Measurements from ENCODE around the gene EDEM3.
"Not testable (repeated sequence)": the region's sequence is repeated elsewhere in the genome, so short reads cannot be mapped to it uniquely, and the experiment has no call there.

The EDEM3 gene

DNA sequence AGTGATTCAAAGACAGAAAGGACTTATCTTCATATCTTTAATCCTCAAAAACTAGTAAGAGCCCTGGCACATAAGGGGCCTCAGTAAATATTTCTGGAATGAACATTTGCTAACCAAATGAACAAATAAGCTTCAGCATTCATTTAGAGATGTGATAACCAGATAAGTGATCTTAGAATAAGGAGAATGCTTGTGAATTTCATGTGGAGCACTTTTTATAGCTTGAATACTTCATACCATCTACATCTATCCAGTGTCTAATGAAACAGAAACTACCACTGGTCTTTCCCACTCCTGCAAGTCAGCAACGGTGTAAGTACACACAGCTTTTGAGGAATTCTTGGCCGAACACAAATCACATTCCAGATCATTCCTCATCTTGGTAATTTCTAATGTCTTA is 38.5 kb downstream of the EDEM3 start:
- no peak for DNase-seq

DNA sequence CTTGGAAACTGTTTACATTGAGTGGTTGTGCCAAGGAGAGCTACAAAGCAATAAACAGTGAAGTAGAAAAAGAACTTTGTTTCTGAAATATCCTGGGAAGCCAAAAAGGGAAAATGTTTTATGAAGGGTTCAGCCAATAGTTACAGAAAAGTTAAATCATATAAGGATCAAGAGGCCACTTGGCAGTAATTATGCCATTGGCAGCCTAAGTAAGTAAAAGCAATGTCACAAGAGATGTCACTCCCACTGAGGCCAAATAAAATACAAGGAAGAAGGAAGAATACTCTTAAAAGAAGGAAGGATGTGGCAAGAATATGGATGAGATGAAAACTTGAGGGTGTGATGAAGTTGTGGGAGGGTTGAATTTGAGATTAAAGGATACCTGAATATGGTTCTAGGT is 45.2 kb downstream of the EDEM3 start:
- DNase-seq, result no peak

DNA sequence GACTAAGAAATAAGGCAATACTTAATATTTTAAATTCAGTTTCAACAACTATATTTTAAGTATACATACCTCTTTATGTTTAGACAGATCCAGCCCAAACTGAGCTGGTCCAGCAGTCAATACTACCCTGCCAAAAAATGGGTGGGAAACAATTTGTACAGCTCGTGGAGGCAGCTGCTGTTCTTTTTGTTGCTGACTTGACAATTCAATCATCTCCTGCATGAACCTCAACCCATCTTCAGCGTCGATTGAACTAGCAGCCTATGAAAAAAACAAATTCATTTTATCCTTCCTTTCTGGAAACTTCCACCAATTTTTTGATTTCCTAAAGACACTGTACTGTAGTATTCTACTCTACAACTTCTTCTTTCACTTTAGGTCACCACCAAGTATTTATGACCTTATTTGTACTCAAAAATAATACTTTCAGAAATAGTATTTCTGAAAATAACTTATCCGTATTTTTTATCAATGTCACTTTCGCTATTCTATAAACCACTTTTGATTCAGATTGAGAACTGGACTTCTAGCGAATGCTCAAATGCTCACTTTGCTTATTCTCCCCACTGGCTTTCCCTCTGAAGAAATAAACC is 46.5 kb downstream of the EDEM3 start:
- DNase-seq, result no peak

DNA sequence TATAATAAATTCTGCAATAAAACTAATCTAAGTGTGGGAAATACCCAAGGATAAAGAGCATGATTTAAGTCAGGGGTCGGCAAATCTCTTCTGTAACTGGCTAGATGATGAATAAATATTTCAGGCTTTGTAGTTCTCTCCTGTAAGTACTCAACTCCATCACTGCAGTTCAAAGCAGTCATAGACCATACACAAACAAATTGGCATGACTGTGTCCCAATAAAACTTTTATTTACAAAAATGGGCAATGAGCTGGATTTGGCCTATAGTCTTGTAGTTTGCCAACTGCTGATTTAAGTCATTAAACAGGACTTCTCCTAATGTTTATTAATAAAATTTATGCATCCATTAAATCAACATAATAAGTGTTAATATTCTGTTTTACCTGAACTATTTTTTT is 49.4 kb downstream of the EDEM3 start:
- no peak for DNase-seq

DNA sequence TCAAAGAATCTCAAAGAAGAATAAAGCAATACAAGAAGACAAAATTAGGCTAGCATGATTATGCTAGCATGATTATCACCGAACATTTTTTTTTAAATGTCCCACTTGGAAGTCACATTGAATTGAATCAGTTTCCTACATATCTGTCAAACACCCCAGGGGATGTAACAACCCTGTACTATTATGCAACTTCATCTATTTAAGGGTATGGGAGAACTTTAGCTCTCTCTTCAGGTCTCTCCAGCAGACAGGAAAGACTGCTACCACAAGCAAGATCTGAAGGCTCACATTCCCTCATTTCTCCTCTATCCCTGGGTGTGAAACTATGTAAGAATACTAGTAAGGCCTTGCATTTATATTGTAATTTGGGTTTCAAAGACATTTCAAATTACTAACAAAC is 52.8 kb downstream of the EDEM3 start:
- DNase-seq, result no peak

DNA sequence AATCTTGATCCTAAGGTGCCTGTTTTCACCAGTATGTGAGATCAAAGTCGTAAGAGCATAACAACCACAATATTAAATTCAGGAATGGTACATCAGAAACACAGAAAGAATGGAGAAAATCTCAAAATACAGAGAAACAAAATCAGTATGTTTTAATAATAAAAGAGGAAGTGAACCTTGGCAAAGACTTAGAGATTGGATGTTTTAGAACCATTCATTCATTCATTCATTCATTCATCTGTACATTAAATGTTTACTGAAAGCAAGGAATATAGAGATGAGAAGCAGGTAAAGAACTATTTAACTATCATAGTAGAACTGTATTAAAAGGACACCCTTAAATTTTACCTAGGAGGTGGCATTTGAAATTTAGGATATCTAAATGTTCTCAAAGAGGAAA is 55.7 kb downstream of the EDEM3 start:
- no peak for DNase-seq

DNA sequence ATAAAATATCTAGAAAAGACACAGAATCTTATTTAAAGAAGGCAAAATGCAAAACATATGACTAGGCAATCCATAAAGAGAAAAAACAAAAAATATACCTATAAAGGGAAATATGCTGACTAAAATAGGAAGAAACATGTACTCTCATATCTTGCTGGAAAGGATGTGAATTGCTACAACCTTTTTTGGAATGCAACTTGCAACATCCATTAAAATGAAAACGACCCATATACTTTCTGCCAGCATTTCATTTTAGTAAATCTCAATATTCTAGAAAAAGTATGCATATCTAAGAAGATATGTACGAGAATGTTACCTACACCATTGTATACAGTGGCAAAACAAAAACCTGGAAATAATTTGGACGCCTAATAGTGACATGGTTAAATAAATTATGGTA is 56.6 kb downstream of the EDEM3 start:
- no peak for DNase-seq

DNA sequence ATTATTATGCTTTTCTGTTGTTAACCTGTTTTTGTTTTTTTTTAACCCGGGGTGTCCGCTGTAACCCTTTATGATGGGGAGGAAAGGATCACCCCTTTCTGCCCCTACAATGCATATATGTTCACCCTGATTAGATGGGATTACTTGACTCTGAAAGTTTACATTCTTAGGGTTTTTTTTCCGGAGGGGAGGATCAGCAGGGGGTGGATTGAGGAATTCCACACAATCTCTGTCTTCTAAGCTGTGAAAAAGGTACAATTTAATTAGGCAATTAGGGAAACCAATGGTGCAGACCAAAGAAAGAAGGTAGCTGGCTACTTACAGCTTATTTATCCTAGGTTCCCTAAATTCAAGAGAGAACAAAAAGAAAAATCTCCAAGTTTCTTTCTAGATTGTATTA is 58.3 kb downstream of the EDEM3 start:
- no peak for DNase-seq

DNA sequence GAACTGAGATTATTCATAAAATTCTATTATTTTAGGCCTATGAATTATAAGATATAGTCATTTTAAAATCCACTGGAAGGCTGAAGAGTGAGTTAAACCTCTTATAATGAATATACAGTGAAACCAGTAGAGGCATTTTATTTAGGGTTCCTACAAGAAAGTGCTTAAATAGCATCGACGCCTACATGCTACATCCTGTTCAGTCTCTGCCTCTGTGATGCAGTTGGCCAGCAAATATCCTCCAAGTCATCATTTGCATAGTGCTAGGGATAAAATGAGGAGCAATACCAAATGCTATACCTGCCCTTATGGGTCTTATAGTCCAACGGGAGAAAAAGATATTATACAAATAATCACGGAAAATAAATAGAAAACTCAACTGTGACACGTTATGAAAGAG is 59.6 kb downstream of the EDEM3 start:
- no peak for DNase-seq

DNA sequence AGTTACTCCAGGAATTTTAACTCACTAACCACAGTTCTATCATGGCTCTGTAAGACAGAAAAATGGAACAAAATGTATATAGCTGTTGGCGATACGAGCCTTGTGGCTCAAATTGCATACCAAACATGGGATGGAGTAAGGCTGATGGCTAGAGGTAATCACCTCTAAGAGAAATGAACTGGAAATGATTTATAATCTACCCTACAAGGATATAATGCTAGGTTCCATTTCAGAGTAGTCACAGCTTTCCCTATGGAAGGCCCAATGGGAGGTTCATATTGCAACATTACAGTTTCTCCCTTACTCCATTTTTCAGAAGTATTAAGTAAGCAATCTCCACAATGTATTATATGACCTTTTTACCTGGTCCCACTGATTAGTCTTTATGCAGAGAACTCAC is 61.6 kb downstream of the EDEM3 start:
- no peak for DNase-seq

DNA sequence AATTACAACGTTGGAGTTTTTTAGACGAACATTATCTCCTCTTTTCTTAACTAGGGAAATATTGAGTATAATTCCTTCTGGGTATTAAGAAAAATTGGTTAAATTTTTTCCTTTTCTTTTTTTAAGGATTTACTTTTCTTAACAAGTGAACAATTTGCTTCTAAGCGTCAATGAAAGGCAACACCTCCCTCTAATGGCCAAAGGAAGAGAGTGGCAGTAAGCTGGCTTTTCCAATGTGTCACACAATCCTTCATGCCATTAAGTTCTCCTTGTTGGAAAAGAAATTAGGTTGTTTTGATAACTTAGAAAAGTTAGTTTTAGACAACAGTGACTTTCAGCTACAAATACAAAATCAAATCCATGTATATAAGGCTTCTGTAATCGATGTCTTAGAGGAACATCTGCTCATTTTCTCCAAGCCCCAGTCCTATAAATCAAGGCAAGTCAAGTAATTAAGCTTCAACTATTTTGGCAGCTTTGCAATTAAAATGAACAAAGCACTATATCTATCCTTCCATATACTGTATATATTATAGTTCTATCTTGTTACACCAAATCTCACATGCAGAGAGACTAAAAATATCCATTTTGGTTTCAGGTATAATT is 62.8 kb downstream of the EDEM3 start:
- peak; percentile 15 to 33 for DNase-seq

DNA sequence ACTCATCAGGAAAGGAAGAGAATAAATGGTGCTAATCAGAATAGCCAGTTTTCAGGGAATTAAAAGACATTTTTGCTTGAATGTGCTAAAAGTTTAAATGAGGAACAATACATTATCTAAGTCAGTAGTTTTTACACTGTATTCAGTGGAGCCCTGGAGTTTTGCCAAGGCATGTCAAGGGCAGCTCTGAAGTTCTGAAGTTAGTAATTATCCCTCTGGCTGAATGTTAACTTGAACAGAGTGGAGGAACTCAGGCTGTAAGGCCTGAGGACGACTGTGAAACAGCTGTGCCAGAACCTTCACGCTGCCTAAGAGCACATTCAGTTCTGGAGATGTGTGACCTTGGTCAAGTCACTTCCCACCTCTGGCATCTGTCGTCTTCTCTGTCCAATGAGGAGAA is 68.1 kb downstream of the EDEM3 start:
- DNase-seq, result no peak

DNA sequence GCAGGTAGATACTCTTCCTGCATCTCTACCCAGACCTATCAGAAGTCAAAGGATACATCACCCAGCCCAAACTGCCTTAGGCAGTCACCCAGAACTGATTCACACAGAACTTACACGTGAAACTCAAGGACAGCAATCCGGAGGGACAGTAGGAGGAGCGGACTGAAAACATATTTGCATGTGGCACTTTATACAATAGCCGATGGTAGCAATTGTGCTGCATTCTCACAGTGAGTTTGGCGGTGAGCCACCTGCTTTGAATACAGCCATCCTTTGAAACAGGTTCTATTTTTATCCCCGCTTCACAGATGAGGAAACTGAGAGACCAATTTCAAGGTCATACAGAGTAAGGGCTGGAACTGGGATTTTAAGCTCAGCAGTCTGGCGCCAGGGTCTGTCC is 69.5 kb downstream of the EDEM3 start:
- DNase-seq, result peak in 1 of 2 experiments; percentile 28

DNA sequence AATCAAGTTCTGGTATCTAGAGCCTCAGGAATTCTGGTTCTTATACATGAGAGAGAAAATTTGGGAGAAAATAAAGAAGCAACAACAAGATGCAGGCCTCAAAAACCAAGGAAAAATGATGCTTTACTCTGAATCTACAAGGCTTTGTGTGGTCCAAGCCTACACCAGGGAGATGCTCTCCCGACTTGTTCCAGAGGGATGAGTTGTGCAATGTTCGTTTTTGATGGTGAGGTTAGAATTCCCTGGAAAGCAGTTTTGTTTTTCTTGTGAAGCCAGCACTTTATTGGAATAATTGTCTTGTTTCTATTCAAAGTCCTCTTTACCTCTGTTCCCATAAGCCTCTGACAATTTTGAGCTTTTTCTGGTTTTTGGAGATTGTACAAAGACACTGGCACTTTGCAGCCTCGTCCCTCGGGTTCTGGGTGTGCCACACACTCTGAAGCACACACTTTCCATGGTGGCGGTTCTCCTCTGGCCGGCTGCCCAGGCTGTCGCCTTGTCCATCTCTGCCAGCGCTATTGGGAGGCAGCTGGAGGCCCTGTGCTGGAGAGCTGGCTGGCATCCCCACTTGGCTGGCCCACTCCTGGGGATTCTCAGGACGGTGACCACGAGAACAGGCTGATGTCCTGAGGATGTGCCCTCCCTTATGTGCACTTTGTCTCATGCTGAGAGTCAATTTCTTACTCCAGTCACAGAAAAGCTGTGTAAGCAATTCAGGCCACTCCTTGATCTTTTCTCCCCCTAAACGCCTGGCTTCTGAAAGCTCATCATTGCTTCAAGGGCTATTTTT is 70.2 kb downstream of the EDEM3 start:
- DNase-seq, result peak; percentile 39 to 69

DNA sequence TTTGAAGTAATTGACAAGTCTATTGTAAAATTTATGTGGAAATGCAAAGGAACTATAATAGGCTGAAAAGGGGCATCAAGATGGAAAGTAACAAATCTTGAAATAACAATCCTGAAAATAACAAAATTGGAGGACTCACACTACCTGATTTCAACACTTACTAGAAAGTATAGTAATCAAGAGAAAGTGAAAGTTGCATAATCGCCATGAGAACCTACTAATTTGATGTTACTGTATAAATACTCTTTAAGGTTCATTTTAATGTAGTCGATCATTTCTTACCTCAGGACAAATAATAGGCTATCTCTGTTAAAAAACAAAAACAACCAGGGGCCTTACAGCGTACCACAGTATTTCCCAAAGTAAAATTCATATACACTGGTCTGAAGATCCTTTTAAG is 71.7 kb downstream of the EDEM3 start:
- DNase-seq, result no peak

DNA sequence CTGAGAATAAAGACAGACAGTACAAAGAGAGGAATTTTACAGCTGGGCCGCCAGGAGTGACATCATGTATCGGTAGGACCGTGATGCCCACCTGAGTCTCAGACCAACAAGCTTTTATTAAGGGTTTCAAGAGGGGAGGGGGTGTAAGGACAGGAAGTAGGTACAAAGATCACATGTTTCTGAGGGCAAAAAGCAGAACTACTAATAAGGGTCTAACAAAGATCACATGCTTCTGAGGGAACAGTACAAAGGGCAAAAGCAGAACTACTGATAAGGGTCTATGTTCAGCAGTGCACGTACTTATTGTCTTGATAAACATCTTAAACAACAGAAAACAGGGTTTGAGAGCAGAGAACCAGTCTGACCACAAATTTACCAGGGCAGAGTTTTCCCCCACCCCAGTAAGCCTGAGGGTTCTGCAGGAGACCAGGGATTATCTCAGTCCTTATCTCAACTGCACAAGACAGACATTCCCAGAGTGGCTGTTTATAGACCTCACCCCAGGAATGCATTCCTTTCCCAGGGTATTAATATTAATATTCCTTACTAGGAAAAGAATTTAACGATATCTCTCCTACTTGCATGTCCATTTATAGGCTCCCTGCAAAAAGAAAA is 73.9 kb downstream of the EDEM3 start:
- not testable (repeated sequence) for DNase-seq

DNA sequence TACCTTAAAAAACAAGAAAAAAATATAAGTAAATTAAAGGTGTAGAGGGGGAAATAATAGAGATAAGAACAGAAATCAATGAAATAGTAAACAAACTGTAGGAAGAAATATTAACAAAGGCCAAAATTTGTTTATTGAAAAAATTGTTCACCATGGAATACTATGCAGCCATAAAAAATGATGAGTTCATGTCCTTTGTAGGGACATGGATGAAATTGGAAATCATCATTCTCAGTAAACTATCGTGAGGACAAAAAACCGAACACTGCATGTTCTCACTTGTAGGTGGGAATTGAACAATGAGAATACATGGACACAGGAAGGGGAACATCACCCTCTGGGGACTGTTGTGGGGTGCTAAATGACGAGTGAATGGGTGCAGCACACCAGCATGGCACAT is 75.2 kb downstream of the EDEM3 start:
- not testable (repeated sequence) for DNase-seq

DNA sequence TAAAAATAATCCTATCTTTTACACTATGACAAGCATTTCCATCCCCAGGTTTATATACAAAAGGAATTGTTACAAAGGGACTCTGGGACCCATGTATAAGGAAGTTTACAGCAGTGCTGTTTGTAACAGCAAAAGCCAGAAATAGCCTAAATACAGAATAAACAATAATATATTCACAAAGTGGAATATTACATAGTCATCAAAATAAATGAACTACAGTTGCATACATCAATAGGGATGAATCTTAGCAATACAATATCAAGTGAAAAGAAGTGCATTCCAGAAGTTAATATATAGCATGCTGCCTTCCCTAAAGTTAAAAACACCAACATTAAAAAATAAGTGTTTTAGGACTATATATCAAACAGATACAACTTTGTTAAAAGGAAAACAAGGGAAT is 77.3 kb downstream of the EDEM3 start:
- DNase-seq, result no peak

DNA sequence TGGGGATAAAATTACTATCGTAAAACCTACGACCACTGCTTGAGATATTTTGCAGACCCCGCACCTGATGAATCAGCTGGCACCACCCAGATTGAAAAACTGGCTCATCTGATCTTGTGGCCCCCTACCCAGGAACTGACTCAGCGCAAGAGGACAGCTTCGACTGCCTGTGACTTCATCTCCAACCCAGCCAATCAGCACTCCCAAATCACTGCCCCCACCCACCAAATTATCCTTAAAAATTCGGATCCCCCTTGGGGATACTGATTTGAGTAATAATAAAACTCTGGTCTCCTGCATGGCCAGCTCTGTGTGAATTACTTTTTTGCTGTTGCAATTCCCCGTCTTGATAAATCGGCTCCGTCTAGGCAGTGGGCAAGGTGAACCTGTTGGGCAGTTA is 81.4 kb downstream of the EDEM3 start:
- DNase-seq, result no peak

DNA sequence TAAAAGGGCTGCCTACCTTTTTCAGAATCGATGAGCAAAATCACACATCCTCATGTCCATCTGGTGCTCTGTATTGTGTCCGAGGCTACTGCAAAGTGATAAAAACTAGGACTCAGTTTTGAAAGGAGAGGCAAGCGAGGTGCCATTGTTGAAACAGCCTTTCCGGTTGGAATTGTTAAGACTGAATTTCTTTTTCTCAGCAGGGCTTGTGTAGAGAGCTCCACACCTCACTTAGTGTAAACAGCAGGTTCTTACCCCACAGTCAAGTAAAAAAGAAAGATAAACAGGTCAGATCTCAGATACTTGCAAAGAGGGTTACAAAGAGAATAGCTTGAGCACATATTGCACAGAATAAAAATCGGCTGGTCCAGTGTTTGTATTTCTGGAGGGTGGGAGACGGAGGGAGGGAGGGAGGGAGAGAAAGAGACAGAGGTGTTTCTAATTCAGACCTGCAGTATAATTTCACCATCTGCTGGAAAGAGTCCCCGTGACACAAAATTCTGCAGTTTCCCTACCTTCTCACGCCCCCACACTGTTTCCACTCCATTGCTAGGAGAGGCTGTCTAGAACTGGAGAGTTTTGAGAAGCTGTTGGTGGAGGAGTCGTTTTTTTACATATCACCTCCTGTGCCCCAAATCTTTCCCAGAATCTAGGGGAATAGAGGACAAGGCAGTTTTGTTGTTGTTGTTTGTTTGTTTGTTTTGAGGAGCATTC is 82.5 kb downstream of the EDEM3 start:
- DNase-seq, result no peak

DNA sequence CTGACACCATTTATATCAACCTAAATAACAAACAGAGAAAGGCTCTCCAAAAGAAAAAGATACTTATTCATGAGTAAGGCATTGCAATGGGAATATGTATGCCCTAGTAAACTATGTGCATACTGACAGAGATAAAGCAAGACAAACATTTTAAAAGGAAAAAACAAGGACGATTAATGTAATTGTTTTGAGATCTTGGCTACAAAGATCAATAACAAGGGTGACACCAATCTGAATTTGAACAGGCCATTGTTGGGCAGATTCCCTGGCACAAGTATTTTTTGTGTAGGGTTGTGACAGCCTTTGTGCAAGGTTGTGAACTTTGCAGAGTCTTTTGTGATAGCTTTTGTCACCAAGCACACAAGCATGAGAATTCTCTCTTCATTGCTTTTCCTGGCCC is 85.3 kb downstream of the EDEM3 start:
- no peak for DNase-seq

DNA sequence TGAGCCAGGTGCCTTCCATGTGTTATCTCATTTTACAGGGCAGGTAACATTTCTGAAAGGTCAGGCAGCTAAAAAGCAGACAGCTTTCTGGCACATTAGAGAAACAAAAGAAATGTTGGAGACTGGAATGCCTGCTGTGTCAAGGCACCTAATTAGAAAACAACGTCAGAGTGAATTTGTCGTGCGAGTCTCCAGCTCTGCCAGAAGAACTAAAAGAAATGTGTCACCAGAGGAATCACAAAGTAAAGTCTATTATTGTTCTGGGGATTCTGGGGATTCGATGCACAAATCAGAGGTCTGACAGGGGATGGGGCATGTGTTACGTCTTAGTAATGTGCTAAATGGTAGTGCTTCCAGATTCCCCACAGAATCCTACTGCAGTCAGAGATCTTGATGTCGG is 89.3 kb downstream of the EDEM3 start:
- no peak for DNase-seq

DNA sequence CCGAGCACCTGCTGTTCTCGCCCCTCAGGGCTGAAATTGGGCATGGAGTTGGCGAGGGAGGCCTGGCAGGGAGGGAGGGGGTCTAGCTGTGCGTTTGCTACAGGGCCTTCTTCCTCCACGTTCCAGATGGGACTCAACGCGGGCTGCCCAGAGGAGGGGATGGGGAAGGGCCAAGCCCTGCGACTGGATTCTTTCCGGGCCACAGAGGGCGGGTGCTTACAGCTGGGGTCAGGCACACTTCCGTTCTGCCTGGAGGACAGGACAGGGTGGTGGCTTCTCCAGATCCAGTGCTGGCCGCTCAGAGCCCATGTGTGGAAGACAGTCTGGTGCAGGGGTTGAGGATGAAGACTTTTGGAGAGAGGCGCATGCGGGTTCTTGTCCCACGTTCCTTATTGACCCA is 90.0 kb downstream of the EDEM3 start:
- DNase-seq, result peak in 1 of 2 experiments; percentile 24

Data from SHP77 (cell line).